ENCODE measurements around the gene MYO1D.

The MYO1D gene

GRCh38 chr17:32609884-32610650, 266.9 kb downstream of the MYO1D start:
- no peak for DNase-seq

DNA sequence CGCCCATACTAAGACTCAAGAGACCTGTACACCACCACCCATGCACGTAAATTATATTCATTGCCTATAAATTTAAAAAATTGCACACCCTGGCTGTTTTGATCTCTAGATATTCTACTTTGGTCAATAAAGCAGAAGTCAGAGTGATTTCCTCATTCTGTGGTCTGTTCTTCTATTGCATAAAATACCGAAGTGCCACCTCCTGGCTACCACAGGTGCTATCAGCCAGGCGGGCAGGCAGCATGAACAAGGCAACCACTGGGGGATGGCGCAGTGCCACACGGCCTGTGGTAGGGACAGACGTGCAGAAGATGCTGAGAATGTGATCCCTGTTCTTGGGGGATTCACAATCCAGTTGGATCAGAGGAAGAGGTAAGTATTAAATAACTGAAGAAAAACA, 267.8 kb downstream of the MYO1D start:
- no peak for DNase-seq

DNA sequence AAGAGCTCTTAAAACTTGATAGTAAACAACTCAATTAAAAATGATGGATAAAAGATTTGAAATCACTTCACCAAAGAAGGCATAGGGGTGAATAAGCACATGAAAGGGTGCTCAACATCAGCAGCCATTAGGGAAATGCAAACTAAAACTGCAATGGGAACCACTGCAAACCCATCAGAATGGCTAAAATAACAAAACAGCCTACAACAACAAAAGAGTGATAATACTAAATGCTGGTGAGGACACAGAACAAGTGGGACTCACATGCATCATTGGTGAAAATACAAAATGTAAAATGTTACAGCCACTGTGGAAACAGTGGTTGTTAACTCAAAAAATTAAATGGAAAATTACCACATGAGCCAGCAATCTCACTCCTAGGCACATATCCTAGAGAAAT, 268.7 kb downstream of the MYO1D start:
- DNase-seq: no peak

- DNase-seq: no peak
Observed at GRCh38 chr17:32604966-32605365, 272.0 kb downstream of the MYO1D start.

GRCh38 chr17:32602396-32602795, 274.5 kb downstream of the MYO1D start:
- DNase-seq: no peak

DNA sequence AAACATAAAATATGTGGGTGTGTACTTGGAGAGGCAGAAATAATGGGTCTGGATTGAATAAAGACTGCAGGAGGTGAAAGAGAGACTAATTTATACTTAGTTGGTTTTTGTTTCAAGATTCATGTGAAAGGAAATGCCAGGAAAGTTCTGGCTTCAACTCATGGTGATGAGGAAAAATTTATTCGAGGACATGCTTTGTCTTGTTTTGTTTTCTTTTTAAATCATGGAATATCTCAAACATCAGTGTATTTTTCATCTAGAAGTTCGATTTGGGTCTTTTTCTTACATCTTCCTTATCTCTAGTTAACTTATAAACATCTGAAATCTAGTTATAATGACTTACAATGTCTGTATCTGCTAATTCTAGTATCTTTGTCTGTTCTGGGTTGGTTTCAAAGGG, 275.1 kb downstream of the MYO1D start:
- no peak for DNase-seq

GRCh38 chr17:32596628-32597027, 280.3 kb downstream of the MYO1D start:
- DNase-seq: no peak

GRCh38 chr17:32596206-32596605, 280.7 kb downstream of the MYO1D start:
- no peak for DNase-seq

- no peak for DNase-seq
Observed at GRCh38 chr17:32593003-32593402, 283.9 kb downstream of the MYO1D start.

- no peak for DNase-seq
Observed at GRCh38 chr17:32591405-32591804, 285.5 kb downstream of the MYO1D start.

- DNase-seq: no peak
Observed at GRCh38 chr17:32590974-32591373, 285.9 kb downstream of the MYO1D start.

DNA sequence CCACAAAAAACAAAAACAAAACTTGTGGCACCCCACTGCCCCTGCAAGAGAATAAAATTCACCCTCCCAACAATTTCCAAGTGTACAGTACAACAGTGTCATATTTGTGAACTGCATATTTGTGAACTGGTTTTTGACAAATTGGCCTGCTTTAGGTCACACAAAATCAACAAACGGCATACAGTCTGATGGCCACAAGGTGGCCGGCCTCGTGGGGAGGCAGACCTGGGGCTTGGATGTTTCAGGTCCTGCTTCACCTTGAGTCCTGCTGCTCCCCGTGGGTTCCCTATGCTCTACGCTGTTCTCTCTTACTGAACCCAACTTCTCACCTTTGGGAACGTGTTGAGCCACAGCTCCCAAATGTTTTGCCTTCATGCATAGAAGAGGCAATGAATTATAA, 287.9 kb downstream of the MYO1D start:
- no peak for DNase-seq

GRCh38 chr17:32588135-32588534, 288.8 kb downstream of the MYO1D start:
- no peak for DNase-seq

DNA sequence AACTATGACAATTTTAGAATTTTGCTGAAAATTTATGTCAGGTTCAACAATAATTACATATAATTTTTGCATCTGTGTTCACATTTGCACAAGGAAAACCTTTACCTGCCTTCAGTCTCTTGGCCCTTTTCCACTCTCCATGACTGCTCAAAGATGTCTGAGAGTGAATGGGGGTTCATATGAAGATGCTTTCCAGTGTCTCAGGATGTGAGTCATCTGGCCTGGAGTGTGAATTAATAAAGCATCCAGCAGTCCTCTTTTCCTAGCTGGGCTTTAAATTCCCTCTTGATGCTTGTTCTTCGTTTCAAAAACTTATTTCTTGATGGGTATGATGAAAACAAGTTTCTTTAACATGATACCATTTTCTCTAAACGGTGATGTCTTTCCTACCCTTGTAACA, 290.3 kb downstream of the MYO1D start:
- DNase-seq: no peak

- DNase-seq: no peak
Observed at GRCh38 chr17:32584792-32585191, 292.1 kb downstream of the MYO1D start.

DNA sequence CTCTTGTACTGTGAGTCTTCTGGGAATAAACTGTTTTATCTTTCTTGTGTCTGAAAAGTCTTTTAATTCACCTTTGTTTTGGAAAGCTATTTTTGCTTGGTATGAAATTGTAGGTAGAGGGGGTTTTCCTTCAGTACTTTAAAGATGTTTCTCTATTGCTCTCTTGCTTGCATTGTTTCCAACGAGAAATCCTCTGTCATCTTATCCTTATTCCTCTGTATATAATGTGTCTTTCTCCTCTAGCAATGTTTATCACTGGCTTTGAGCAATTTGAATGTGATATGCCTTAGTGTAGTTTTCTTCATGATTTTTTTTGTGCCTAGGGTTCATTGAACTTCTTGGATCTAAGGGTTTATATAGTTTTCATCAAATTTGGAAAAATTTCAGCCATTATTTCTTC, 293.9 kb downstream of the MYO1D start:
- no peak for DNase-seq

DNA sequence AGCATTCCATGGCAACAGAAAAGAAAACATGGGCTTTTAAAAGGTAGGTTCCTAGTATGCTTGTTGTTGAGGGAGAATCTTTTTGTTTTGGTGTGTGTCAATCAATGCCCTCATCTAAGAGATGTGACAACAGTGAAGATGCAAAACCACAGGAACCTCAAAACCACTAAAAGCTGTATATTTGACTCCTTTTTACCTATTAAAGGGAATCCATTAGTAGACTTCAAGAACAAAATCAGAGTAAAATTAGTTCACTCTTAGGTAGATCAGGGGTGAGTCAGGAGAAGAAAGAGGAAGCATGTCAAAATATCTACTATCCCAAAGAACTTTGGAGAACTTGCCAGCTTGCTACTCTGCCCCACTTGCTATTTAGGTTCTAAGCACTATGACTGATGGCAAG, 301.1 kb downstream of the MYO1D start:
- no peak for DNase-seq

DNA sequence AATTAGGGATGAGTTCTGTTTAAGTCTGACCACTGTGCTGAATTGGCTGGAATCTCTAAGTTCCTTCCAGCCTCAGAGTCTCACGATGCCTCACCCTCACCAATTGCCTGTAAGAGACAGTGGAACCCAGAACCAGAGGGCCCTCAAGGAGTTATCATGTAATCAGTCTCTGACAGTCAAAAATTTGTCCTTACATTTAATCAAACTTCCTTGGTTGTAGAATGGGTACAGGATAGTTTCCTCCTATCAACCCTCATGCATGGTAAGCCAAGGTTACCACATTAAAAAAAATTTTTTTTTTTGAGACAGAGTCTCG, 306.9 kb downstream of the MYO1D start:
- no peak for DNase-seq

- DNase-seq: no peak
Observed at GRCh38 chr17:32569171-32570080, 307.5 kb downstream of the MYO1D start.

DNA sequence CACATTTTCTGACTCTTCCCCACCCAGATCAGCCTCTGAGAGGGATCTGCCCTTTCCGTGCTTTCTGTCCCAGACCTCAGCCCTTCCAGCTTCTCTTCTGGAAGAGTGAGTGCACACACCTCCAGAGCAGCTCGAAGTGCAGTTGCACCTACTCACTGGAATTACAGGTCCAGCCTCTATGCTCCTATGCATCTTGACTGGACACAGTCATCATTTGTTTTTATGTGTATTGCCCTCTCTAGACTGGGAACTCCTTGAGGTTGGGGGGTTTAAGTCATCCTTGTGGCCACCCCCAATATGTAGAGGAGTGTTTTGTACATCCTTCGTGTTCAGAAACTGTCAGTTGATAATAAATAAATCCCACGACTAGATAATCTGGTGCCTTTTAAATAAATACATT, 308.2 kb downstream of the MYO1D start:
- no peak for DNase-seq

DNA sequence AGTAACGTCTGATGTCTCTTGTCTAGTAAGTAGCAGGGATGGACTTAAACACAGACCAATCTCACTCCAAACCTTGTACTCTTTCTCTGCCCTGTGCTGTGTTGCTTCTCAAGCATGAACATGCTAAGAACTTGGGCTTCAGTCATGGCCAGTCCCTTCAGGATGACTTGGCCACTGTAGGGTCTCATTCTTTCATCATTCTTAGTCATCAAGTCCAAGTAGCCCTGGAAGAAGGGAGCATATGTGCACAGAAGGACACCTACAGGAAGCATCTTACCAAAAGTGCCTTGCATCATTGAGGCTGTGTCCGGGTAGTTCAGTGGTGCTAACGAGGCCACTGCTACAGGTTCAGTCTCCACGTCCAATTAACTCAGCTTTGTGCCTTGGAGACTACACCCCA, 309.4 kb downstream of the MYO1D start:
- DNase-seq: no peak

- no peak for DNase-seq
Observed at GRCh38 chr17:32567086-32567485, 309.8 kb downstream of the MYO1D start.

DNA sequence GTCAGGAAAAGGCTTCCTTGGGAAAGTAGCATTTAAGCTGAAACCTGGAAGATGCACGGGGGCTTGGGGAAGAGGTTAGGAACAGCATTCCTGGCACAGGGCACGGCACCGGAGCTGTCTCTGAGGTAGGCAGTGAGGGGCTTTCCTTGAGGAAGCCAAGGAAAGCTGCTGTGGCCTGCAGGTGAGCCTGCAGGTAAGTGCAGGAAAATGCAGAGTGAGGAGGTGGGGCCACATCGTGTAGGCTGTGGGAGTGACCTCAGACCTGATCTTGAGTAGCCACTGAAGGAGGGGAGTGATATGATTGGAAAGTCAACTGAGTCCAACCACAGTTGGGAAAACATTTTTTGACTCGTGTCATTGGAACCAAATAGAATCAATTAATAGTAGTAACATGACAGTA, 310.6 kb downstream of the MYO1D start:
- DNase-seq: no peak

GRCh38 chr17:32565401-32565800, 311.5 kb downstream of the MYO1D start:
- DNase-seq: no peak

All from femur (tissue), 1 donor.